ENCODE measurements around the gene CCR3.

The CCR3 gene

DNA sequence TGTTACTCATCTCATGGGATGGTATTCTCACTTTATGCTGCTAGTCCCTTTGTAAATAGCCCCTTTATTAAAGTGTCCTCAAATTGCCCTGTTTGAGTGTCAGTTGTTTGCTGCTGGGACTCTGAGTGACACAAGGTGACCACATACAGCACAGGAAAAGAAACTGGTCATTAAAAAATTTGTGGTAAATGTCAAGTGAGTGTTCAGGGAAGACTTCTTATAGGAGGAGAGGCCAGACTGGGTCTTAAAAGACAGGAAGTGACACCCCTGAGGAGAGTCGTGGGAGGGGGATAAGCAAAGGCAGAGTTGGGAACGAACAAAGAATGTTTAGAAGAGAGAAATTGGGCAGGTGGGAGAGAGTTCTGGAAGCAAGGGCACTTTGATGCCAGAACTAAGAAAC, 35.2 kb downstream of the CCR3 start:
- no peak for DNase-seq

DNA sequence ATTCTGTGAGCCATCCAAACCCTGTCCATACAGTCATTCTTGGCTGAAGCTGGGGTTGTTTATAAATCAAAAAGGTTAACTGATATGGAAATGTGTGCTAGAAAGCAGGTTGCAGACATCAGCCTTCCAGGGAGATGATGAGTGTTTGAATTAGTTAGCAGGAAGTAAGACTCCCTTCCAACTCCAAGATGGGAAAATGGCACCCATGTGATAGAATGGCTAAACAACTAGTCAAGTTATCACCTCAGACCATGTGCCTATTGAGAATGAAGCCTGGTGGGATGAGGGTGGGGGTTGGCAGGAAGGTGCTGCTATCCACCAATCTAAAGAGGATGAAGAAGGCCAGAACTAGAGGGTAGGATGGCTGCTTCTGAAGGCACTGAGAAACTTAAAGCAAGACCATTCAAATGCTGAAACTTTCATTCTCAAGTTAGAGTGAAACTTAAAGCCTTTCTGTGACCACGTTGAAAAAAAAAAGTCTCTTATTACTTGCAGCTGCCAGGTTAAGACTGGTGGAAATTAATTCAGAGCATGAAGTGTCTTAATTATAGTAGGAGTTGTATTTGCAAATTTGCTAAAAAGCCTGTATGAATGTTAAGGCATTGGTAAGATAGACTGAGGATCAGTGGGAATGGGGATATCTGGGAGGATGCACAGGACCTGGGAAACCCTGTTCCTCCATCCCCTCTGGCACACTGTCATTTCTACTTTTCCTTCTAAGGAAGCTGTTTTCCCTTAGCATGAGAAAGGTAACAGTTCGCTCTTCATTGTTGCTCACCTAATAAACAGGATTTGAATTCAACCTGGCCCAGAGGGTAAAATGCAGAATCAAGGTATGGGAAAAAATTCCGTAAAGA, 36.8 kb downstream of the CCR3 start:
- no peak for DNase-seq

DNA sequence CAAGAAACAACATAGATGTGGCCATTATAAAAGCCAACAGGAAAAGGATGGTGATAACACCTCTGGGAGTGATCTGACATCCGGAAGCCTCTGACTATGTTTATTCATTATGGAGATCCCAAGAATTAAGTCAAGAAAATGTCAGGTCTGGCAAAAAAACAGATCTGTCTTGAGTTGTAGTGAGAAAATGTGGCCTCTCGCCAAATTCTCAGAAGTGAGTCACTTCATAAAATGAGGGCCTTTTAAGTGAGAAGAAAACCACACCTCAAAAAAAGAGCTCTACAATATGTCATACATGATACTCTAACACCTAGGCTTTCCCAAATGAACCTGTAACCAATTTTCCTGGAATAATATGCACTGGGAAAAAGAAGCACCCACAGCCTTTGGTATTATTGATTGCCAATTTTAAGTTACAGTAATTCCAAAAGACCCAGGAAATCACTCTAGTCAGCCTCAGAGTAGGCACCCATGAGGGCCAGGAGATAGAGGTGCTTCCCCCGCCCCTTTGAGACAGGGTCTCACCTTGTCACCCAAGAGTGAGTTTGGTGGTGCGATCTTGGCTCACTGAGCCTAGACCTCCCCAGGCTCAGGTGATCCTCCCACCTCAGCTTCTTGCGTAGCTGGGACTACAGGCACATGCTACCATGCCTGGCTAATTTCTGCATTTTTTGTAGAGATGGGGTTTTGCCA, 38.0 kb downstream of the CCR3 start:
- DNase-seq, result peak; percentile 21

DNA sequence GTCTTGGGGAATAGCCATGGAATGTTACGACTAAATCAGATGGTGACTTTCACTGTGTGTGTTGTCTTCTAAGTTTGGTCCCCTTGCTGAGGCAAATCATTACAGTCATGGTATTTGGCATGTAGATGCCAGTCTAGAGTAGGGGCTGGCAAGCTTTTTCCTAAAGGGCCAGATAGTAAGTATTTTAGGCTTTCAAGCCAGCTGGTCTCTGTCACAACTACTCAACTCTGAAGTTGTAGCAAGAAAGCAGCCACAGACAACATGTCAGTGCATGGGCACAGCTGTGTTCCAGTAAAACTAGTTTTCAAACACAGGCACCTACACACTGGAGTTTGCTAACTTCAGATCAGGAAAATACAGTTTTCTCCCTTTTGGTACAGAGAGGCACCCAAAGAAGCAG, 39.3 kb downstream of the CCR3 start:
- no peak for DNase-seq

DNA sequence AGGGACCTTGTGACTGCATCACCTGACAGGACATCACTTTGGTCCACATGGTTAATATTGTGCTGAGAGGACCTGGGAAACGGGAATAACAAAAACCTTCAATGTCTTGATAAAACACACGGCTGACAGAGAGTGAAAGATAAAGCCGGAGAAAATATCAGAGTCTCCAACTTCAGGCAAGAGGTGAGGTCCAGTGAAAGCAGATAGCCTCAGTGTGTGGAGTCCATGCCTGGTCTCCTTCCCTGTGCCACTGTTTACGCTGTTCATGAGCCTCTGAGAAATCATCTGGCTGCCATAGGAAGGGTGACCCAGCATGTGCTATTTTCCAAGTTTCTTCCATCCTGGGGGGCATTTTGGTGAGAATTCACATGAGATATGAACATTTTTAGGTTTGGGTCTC, 39.8 kb downstream of the CCR3 start:
- DNase-seq, result no peak

DNA sequence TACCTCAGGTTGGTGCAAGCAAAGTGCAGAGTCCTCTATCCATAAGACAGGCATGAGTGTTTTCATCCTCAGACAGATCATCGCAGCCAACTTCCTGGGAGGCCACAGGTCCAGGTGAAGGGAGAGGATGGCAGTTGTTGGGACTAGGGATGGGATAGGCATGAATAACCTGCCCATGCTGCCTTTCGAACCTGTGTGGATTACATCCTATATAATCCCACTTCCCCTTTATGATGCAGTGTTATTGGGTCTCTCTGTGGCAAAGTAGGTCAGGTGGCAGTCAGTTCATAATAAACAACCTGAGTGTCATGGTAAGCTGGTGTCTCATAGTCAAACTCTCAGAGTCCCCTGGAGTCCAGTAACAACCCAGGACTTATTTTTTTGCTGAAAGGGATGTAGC, 40.4 kb downstream of the CCR3 start:
- DNase-seq, result no peak

DNA sequence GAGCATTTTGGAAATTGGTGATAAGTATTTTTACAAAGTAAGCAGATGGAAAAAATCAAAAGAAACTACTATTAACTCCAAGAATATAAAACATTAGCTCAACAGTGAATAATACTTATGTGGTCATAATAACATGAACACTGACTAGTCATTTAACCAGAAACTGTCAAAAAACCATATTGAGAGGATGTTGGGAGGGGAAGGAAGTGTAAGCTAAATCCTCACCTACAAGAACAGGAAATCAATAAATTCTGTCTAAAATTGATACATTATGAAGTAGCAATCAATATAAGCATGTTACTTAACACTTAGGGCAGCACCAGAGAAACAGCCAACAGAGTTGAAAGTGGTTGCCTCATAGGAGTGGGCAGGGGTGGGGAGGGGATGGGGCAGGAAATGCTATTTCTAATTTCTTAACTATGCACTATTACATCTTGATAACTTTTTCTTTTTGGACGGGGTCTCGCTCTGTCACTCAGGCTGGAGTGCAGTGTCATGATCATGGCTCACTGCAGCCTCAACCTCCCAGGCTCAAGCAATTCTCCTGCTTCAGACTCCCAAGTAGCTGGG, 41.7 kb downstream of the CCR3 start:
- no peak for DNase-seq

DNA sequence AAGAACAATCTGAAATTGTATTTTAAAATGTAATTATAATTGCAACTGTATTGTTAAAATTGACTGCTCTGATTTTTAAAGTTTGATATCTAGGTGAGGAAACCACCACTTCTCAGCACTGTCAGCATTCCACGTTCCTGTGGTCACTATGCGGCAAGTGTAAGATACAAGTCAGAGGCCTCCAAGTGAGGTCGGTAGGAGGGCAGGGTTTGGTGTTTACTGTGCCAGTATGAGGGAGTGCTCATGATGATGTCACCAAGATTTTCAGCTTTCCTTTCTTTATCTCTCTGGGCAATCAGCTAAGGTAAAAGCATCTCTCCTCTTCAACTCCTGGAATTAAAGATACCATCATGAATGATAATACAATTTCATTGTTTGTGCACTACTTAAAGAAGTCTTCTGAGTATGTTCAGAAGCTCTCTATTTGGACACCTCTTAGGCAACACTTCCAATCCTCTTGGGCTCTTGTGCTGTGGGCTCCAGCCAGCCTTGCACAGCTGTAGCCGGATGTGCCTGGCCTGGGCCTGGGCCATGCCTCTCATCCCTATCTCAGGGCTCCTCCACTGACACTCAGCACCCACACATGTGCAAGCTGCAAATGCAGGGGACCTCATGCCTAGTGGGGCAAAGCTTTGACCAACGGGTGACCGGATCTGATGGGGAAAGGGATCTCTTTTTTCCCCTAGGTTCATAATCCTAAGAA, 42.9 kb downstream of the CCR3 start:
- no peak for DNase-seq

DNA sequence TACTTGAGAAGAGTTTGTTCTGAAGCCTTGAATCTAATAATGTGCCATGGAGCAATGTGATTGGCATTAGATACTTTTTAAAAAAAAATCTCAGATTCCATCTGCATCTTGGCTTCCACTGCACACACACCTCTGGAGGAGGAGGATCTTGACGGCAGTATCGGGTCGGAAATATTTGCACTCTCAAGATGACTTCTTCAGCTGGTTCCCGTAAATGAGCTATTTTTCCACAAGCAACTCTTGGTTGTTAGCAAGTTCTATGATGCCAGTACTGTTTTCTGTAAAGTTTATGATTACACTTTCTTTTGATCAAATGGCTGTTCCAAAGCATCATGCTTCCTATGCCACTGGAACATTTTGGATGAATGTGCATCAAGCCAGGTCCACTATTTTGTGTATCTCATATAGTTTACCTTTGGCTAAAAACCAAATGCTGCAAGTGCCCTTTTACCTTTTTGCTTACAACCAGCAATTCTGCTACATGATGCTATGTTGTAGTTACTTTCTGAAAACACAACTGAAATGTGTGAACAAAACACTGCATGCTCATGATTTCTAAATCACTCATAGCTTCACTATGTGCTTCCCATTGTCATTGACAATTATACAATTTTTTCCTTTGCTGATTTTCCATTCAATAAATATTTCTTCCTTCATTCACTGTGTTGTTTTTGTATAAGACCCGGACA, 43.8 kb downstream of the CCR3 start:
- no peak for DNase-seq

DNA sequence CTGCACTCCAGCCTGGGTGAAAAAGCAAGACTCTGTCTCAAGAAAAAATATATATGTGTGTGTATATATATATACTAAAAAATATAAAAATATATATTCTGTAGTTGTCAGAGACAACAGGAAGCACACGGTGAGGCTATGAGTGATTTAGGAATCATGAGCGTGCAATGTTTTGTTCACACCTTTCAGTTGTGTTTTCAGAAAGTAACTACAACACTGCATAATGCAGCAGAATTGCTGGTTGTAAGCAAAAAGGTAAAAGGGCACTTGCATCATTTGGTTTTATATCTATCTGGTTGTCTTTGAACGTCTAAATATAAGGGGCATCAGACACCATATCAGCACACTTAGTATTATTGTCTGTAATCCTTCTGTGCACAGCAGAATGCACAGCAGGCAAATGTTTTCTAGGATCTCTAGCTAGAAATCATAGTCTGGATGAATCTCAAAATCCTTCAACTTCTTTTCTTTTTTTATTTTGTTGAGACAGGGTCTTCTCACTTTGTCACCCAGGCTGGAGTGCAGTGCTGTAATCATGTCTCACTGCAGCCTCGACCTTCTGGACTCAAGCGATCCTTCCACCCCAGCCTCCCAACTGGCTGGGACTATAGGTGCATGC, 44.8 kb downstream of the CCR3 start:
- no peak for DNase-seq

DNA sequence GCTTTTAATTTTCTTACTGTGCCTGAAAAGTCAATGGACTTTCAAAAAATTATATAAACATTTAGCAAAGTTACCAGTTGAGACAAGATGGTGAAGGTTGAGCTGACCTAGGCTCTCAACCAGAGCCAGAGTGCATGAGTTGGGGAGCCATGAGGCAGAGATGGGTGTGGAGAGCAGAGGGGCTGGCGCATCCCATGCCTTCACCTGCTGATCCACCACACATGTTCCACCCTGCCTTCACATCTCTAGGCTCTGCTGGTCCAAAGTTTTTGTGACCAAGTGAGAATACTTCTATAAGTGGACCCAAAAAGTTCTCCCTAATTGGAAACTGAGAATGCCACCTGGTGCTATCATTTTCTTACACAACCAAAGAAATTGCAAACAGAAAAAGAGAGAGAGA, 47.3 kb downstream of the CCR3 start:
- DNase-seq, result no peak

DNA sequence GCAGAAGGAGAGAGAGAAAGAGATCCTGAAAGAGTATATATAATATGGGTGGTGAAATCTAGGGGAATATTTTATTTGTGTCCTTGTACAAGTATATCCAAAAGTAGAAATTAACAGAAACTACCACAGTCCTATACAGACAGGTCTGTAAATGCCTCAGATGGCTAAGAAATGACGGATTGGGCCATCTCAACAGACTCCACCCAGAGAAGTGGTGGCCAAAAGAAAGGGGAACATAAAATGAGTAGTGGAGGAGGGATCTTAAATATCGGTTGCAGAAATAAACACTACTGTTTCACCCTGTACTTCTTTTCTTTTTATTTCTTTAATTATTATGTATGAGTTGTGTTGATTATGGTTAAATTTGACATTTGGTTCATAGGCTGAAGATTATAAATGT, 47.7 kb downstream of the CCR3 start:
- DNase-seq, result no peak

DNA sequence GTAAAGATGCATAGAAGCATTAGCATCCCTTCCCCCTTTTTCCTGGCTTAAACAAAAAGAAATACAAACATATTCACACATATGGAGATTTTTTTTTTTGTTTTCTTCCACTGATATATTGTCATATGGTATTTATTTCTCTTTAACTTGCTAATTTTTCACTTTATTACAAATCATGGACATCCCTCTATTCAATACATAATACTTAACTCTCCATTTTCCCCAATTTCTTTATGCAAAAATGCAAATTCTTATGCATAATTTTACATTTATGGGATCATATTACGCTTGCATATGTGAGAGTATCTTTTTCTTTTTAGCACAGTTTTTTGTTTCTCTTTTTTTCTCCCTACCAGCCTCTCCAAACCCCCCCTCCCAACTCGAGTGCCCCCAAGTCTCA, 48.8 kb downstream of the CCR3 start:
- DNase-seq, result no peak

DNA sequence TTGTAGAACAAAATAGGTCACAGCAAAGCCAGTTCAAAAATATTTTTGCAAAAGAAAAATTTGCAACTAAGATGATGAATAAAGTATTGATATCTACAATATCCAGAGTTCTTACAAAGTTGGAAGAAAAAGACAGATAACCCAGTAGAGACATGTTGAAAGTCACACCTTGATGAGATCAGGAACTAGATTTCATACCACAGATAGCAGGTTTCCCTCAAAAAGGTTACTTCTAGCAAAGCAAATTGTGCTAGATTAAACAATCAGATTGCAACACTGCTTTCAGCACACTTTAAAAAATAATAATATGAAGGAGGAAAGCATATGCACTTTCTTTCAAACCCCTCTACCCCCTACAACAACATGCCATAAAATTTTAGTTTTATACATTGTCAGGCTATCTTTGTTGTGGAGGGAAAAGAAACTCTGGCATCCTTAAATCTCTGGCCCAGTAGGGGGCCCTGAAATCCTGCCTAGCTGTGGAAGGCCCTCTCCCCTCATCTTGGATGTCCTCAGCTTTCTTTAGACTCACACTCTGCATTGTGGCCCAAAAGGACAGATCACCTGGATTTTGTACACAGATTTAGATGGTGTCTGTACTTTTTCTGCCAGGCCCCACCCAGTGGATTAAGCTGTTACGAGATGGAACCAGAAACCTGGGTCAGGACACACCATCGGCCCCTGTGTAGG, 50.9 kb downstream of the CCR3 start:
- DNase-seq, result no peak

DNA sequence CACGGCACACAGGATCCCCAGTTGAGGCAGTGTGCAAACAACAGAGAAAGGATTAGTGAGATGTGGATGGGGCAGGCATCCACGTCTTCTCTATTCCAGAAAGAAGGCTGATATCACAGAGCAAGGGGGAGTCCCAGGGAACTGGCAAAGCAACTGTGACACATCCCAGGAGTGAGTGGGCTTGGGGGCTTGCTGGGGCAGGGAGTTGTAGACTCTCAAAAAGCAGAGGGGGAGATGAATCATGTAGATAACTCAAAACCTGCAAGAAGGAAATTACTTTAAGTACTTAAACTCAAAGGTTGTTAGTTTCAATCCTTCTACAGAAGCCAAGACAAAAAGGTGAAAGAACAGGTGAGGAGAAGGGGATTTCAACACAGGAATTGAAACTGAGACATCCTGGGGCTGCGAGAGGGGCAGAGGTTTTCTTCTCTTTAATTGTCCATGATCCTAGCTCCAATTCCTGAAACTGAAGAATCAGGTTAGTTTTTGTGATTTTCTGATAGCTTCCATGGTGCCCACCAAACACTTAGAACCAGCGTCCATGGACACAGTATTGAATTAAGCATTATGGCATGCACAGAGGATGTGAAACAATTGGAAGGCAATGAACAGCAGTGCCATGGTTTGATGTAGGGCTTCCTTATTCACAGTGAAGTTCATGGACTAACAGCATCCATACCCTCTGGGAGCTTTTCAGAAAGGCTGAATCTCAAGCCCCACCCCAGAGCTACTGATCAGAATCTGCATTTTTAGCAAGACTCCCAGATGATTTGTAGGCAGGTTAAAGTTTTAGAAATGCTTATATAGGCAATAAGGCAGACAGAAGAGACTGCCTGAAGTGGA, 52.0 kb downstream of the CCR3 start:
- no peak for DNase-seq

DNA sequence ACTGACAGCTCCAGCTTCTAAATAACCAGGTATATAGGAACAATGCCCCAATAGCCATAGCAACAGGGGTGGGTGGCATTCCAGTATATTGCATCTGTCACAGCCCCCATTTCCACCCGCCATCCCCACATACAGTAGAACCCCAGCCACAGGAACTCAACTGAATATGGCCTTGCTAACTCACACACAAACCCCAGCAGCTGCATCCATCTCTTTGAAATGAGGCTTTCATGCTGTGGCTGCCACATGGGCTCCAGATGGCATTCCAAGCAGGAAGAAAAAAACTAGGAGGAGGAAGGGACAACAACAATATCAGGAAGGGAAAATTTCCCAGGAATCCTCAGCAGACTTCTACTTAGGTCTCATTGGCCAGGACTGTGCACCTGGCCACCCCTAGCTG, 54.6 kb downstream of the CCR3 start:
- no peak for DNase-seq

DNA sequence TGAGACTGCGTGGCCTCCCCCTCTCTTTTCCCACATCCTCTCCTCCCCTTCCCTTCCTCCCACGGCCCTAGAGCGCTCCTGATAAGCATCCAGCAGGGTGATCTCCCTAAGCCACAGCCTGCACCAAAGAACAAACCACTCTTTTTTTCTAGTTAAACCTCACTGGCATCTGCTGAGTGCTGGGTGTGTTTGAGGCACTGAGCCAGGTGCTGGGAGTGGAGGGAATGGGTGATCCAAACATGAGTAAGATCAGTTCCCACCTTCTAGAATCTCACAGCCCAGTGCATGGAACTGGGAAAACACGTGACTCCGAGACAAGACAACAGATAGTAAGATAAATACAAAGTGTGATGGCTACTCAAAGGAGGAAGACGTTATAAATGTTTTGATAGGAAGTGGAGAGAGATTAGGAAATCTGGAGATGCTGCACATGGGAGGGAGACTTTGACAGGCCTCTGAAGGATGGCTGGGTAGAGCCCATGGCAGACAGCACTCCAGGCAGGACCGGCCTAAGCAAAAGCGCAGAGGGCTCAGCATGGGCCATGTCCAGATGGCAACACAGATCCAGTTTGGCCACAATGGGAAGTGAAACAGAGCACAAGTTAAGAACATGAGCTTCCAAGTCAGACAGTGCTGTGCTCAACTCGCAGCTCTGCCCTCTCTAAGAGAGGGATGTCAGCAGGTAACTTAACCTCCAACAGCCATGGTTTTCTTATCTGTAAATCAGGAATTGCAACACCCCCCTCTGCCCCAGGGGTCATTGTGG, 55.6 kb downstream of the CCR3 start:
- DNase-seq, result no peak

DNA sequence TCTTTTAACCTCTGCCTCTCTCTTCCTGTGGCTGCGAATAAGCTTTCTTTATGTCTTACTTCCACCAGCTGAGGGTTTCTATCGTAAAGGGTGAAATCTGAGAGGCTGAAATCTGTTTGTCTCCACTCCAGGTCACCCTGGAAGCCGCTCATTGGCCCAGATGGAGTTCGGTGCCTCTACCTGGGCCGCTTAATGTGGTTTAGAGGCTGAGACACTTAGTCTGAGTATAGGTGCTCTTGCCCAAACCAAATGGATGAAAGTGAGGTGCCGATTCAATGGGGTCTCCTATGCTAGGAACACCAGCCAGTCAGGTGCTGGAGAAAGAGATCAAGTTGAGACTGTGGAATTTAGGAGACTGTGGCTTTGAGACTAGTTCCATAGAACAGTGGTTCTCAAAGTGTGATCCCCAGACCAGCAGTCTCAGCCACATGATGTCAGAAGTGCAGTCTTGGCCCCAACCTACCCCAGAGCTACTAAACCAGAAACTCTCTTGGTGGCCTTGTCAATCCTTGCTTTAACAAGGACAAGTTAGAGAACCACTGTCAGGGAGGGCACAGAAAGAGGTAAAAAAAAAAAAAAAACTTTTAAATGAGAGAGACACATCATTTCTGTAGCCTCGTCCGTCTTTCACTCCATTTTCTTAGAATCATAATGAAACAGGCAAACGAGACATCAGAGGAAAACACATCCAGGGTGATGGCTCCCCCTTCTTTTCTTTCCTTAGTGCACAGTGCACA, 56.8 kb downstream of the CCR3 start:
- no peak for DNase-seq

Measured in fibroblast of skin of right quadriceps (primary cell).